ENCODE data around the gene A1BG.

The A1BG gene

DNA sequence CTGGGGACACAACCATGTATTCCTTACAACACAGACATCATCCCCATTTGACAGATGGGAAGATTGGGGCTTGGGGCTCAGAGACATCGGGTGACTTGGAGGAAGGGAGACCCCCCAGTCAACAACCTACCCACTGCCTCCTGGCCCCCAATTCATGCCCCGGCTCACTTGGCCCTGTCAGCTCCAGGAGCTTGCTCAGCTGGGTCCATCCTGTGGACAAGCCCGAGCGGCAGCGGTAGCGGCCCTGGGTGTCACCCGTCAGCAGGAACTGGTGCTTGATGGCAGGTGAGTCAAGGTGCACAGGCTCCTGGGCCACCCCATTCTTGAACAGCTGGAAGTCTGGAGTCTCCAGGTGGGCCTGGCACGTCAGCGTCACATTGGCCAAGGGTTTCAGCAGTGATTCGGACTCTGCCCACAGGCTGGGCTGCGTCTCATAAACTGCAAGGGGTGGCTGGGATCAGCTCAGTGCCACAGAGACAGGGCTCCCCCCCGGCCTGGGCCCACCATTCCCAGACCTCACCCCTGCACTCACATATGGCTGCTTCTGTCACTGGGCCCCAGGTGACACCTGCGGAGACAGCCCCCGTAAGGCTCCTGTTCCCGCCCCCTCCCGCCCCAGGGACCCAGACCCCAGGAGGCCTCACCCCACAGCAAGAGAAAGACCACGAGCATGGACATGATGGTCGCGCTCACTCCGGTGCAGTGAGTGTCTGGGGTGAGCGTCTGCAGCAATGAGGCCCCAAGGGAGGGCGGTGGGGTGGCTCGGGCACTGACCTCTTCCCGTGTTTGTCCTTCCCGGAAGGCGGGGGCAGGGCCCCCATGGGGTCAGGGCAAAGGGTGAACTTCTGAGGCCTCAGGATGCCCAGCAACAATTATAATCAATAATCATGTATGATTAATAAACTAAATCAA, at the start of gene A1BG:
Gene A1BG (minus strand): TSS at position 733 of the 912 bp plus-strand sequence. CDS start 55 bp downstream, at position 678.
- no peak for DNase-seq

- no peak for DNase-seq
These were observed 48.6 kb upstream of the A1BG start for GRCh38 chr19:58401840-58402421.

DNA sequence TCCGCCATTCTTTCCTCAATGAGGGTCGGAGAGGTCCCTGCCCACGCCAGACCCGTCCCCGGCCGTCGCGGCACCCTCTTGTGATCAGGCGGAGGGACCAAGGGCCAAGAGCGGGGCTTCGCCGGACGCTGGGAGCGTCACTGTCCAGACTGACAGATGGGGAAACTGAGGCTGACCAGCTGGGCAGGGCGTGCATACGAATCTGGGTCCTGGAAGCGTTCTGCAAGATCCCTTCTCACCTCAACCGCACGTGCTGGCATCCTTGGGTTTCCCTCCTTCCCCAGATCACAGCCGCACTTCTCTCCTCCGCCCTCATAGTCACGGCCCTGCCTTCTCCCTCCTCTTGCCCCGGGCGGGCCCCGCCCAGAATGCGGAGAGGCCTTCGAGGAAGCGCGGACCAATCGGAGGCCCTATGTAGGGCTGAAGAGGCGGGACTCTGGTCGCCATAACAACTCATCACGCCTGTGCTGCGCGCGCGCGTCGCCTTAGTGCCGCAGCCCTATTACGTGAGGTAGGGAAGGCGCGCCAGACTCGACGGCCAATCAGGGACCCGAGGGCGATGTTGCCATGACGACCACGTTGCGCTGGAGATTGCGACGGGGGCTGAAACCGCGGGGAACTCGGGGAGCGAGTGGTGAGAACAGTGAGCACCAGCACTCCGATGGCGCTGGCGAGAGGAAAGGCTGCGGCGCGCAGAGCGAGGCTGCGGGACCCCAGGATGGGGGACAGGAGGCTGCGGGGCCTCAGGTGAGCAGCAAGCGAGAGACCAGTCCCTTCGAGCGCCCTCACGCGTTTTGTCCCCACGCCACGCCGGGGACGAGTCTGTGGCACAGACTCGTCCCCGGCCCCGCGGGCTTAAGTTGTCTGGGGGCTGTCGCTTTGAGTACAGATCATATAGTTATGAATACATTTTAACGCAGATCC, 47.9 kb upstream of the A1BG start:
- peak; percentile 99 for DNase-seq

GRCh38 chr19:58400316-58400915, 47.1 kb upstream of the A1BG start:
- DNase-seq = no peak

GRCh38 chr19:58399903-58400302, 46.6 kb upstream of the A1BG start:
- DNase-seq = no peak

GRCh38 chr19:58398545-58398944, 45.3 kb upstream of the A1BG start:
- no peak for DNase-seq

DNA sequence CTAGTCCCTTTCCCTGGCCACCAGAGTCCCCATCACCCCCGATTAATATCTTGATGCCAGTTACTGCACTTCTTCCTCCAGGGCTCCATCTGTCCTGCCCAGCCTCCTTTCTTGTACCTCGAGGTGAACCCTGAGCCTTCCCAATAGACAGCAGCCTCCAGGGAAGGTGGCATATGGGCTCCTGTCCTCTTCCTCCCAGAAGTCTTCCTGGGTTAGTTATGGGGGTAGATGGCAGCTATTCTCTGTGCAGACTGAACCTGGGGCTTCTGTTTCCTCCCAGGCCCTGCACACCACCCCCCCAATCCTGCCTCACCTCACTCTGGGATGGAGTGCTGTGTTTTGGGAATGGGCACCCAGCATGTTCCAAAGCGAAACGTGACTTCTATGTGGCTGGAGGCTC, 44.8 kb upstream of the A1BG start:
- DNase-seq = no peak

DNA sequence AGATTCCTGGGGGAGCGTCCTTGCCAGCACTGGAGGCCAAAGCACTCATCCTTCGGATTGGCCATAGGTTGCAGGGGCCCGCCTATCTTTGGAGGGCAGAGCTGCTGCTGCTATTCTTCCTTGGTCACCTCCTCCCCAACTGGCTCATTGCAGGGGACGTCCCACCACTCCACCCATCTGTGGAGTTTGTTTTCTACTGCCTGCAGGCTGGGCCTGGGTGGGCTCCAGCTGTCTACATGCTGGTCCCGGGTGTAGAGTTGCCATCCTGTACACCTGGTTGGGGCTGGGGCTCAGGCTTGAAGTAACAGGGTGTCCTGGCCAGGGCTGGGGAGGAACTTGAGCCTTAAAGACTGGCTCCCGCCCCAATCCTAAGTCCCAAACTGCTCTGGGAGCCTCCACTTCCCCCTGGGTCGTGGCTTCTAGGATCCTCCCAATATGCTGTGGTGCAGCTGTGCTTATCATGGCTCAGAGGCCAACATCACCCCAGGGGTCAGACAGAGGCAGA, 44.3 kb upstream of the A1BG start:
- DNase-seq = no peak

GRCh38 chr19:58396691-58397532, 43.6 kb upstream of the A1BG start:
- no peak for DNase-seq

GRCh38 chr19:58395979-58396627, 42.8 kb upstream of the A1BG start:
- no peak for DNase-seq

- no peak for DNase-seq
These were observed 42.1 kb upstream of the A1BG start, which contains the start of gene RNF225 for GRCh38 chr19:58395220-58395978. Gene RNF225 (plus strand): TSS chr19:58395656. CDS start chr19:58396090, 434 bp downstream.

DNA sequence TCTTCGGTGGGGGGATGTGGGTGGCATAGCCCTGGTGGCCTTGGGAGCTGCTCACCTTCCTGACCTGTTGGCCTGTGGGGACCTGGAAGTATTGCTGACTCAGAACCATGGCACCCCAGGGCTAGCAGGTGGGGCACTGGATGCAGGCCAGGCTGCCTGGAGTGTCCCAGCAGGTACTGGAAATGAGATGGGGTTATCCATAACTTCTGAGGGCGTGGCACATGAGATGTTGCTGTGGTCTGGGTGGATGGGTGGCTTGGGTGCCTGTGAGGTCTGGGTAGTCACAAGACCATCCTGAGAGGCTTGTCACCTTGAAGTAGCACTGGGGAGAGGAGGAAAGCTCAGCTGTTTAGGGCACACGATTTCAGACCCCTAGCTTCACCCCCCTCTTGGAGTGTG, 41.5 kb upstream of the A1BG start:
- no peak for DNase-seq

GRCh38 chr19:58393725-58394033, 40.4 kb upstream of the A1BG start:
- DNase-seq = no peak

DNA sequence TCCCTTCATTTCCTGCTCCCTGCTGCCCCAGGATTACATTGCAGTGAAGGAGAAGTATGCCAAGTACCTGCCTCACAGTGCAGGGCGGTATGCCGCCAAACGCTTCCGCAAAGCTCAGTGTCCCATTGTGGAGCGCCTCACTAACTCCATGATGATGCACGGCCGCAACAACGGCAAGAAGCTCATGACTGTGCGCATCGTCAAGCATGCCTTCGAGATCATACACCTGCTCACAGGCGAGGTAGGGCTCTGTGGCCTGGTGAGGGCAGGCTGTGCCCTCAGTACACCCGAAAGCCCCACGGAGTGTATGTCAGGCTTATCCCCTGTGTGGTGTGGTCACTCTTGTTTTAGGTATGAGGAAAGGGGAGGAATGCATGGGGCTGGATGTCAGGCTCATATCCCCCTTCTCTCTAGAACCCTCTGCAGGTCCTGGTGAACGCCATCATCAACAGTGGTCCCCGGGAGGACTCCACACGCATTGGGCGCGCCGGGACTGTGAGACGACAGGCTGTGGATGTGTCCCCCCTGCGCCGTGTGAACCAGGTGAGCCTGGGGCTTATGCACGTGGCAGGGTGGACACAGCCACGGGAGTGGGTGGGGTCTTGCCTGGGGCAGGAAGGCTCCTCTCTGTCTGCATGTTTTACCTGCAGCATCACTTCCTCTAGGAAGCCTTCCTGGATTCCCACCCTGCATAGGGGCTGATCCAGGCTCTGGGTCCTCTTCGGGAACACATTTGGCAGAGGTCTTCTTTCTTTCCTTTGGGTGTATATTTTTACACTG, 39.8 kb upstream of the A1BG start:
- no peak for DNase-seq

GRCh38 chr19:58388175-58388526, 34.9 kb upstream of the A1BG start:
- no peak for DNase-seq

DNA sequence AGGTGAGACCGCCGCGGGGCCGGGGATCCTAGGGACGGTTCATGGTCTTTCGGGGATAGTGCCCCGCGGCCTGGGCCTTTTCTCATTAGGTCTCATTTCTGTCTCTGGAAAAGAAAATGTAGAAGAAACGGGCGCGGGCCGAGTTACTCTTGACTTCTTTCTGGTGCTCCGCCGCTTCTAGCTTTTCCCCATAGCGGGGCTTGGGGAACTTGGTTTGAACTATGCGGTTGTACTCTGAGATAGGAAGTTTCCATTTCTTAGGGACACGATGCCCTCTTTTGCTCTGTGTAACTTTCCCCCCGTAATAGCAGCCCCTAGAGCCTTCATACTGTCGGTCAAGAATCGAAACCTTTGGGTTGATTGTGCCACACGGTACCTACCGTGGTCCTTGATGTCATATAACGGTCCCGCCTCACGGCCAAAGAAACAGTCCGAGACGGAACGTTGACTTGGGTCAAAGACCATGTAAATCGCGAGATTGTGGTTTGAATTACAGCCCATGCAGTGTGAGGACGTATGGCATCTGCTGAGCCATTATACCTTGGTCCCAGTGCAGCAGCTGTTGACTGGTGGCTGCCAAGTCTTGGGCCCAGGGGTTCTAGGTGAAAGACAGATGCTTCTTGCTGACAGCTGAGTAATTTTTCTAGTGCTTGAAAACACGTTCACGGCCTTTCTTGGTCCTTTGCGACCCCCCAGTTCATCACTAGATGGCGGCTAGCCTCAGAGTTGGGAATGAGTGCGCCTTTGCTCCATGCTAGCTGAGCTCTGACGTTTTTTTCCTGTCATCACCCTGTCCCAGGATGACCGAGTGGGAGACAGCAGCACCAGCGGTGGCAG, 34.3 kb upstream of the A1BG start:
- no peak for DNase-seq

GRCh38 chr19:58386576-58387337, 33.5 kb upstream of the A1BG start, which contains the start of gene RPS5:
Gene RPS5 (plus strand): TSS chr19:58387269. CDS start chr19:58388138, 869 bp downstream.
- DNase-seq = peak; percentile 99

Data from DMS153 (cell line).